ENCODE results near the gene BLVRA.

The BLVRA gene

DNA sequence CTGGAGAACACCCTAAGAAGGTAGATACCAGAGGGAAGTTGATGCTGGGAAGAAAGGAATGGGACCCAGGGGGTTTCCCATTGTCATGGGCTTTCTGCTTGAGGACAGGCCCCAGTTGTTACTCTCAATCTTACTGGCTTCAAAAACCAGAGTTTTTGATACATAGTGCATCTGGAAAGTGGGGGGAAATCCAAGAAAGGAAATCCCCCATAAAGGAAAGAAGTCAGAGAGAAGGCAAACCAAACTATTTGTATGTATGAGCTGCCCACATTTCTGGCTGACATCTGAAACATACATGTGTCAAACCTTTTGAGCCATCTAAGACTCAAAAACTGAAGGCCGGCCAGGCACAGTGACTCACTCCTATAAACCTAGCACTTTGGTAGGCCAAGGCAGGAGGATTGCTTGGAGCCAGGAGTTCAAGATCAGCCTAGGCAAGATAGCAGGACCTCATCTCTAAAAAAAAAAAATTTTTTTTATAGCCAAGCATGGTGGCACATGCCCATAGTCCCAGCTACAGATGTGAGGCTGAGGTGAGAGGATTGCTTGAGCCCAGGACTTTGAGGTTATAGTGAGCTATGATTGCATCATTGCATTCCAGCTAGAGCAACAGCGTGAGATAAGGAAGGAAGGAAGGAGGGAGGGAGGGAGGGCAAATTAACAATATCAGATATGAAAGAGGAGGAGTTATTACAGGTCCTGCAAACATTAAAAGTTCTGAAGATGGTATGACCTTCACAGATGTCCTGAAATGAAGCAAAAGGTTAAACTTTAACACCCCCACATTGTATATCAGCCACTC lies 22.5 kb upstream of the BLVRA start:
- TF ChIP-seq, protein P1, sequence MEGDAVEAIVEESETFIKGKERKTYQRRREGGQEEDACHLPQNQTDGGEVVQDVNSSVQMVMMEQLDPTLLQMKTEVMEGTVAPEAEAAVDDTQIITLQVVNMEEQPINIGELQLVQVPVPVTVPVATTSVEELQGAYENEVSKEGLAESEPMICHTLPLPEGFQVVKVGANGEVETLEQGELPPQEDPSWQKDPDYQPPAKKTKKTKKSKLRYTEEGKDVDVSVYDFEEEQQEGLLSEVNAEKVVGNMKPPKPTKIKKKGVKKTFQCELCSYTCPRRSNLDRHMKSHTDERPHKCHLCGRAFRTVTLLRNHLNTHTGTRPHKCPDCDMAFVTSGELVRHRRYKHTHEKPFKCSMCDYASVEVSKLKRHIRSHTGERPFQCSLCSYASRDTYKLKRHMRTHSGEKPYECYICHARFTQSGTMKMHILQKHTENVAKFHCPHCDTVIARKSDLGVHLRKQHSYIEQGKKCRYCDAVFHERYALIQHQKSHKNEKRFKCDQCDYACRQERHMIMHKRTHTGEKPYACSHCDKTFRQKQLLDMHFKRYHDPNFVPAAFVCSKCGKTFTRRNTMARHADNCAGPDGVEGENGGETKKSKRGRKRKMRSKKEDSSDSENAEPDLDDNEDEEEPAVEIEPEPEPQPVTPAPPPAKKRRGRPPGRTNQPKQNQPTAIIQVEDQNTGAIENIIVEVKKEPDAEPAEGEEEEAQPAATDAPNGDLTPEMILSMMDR (conservative IDR thresholded peaks at IDR 0.05; ENCODE audit: low read depth, low read length), result no peak
- DNase-seq (ENCODE audit: low read depth), result peak; percentile 48
- no peak overlapping the region for H3K4me3 ChIP-seq (ENCODE audit: low read depth, low read length)

DNA sequence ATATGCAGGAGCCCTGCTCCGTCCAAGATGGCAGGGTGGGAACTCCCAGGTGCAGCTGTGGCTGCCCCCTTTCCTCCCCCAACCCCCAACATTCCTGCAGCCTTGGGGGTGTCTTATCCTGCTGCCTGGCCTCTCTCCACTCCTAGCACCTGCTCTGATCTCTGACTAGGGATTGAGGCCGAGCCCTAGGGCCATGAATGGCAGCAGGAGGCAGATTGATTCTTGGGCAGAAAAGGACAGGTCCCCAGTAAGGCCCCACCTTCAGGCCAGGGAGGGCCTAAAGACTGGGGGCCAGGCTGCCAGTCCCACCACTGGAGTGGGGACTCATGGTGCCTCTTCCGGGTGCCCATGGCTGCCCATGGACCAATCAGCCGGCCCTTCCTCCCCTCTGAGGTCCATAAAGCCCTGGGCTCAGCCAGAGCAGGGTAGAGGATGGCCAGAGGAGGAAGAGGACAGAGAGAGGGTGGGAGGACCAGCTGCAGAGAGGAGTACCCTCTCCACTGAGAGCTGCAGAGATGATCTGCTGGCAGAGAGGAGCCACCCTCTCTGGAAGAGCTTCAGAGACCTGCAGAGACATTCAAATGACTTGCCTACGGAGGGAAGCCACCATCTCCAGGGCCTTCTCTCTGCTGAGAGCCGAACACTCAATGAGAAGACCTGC lies 20.9 kb upstream of the BLVRA start:
- TF ChIP-seq, protein P1 (conservative IDR thresholded peaks at IDR 0.05; ENCODE audit: low read depth, low read length), result no peak

DNA sequence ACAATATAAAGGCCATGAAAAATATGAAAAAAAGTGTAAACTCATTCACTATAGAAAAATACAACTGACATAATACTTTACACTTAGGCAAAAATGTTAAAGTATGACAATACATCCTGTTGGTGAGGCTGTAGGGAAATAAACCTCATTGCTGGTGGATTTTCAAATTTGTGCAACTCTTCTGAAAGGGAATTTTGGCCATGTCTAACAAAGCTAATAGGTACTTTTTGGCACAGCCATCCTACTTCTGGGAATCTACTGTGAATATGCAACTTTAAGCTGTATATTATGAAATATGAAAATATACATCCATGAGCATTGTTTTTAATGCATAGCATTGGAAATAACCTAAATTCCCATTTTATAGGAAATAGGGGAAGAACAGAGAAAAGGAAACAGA lies 15.8 kb upstream of the BLVRA start:
- H3K4me3 ChIP-seq (ENCODE audit: low read depth, low read length), result no peak overlapping the region
- no peak for DNase-seq (ENCODE audit: low read depth)
- TF ChIP-seq, protein P1 (conservative IDR thresholded peaks at IDR 0.05; ENCODE audit: low read depth, low read length), result no peak

More for the DNA sequence above, 20.9 kb upstream of the BLVRA start:
- H3K4me3 ChIP-seq (ENCODE audit: low read depth, low read length), result no peak overlapping the region
- DNase-seq (ENCODE audit: low read depth), result no peak

DNA sequence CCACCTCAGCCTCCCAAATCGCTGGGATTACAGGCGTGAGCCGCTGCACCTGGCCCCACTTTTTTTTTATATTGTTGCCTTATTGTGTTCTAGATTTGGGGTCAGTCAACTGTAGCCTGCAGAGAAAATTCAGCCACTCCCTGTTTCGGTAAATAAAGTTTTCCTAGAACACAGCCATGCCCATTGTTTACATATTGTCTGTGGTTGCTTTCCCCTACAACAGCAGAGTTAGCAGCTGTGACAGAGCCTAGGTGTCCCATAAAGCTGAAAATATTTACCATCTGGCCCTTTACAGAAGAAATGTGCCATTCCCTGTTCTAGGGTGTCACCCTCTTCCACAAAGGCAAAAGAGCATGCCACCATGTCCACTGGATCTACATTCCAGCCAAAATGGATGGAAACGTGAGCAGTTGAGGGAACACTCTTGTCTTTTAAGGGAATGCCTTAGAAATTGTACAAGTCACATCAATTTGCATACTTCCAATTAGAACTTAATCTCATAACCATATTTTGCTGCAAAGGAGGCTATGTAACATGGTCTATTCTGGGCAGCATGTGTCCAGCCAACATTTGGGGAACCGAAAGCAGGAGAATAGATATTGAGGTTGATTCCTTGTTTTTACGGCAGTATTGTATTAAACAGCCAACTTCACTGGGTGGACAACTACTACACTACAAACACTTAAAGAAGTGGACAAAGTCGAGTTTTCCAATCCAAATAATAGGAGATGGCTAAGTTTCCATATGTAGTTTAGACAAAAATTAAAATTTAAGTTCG lies 11.0 kb upstream of the BLVRA start:
- TF ChIP-seq, protein P1 (conservative IDR thresholded peaks at IDR 0.05; ENCODE audit: low read depth, low read length), result no peak
- no peak for DNase-seq (ENCODE audit: low read depth)
- H3K4me3 ChIP-seq (ENCODE audit: low read depth, low read length), result no peak overlapping the region

DNA sequence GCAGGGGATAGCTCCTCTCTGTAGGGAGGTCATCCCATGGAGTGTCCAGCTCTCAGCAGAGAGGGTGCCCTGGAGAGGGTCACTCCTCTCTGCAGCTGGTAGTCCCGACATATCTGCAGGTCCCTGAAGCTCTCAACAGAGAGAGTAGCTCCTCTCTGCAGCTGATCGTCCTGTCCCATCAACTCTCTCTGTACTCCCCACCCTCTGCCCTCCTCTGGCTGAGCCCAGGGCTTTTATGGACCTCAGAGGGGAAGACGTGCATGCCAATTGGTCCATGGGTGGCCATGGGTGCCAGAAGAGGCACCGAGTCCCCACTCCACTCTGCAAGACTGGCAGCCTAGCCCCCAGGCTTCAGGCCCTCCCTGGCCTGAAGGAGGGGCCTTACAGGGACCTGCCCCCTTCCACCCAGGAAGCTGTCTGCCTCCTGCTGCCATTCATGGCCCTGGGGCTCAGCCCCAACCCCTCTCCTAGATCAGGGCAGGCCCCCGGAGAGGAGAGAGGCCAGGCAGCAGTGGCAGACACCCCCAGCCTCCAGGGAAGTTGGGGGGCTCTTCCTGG lies 9.0 kb upstream of the BLVRA start:
- H3K4me3 ChIP-seq (ENCODE audit: low read depth, low read length), result no peak overlapping the region
- DNase-seq (ENCODE audit: low read depth), result no peak
- TF ChIP-seq, protein P1 (conservative IDR thresholded peaks at IDR 0.05; ENCODE audit: low read depth, low read length), result no peak

DNA sequence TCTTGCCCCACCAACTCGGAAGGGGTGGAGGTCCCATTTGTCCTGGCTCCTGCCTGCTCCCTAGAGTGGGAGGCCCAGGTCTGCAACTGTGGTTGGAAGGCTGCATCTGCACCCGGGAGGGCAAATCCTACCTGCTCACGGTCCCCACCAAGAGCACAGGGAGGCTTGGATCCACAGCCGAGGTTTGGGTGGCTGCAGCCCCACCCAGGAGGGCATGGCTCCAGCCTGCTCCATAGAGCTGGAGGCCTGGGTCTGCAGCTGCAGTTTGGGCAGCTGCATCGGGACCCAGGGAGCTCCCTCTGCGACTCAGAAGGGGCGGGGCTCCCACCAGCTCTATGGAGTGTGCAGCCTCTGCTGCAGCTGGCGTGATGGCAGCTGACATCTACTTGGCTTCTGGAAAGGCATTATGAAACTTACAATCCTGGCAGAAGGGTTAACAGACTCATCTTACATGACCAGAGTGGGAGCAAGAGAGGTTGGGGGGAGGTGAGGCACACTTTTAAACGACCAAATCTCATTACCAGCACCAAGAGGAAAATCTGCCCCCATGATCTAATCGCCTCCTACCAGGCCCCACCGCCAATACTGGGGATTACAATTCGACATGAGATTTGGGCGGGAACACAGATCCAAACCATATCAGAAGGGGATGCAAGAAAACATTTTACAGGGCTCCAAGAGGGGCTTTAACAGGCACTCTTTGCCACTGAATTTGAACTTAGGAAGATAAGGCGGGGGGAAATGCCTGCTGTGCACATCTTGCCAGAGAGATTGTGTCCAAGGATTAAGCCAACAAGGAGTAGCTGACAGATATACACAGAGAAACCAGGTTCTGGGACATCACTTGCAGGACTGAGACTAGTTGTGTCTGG lies 8.2 kb upstream of the BLVRA start:
- H3K4me3 ChIP-seq (ENCODE audit: low read depth, low read length), result no peak overlapping the region
- TF ChIP-seq, protein P1 (conservative IDR thresholded peaks at IDR 0.05; ENCODE audit: low read depth, low read length), result no peak
- no peak for DNase-seq (ENCODE audit: low read depth)
